OCI-LY3 (cell line): ENCODE results near the gene DHTKD1.

Experiments used
- H2AFZ ChIP-seq: fragments of 200-600, 300-600 bp; shearing (Covaris generic); 2 replicates; pipeline ENCODE4 v1.6.0; 2014; ENCODE audit warnings: antibody characterized with exemption, low read depth, low read length
- H3K27ac ChIP-seq: fragments of 200-600, 300-600 bp; sonication (generic); 2 replicates; pipeline ENCODE4 v1.5.1; 2014; ENCODE audit warnings: mild to moderate bottlenecking, low read length, moderate library complexity, mixed read lengths
- H3K27me3 ChIP-seq: fragments of 200-600, 300-600 bp; sonication (generic); 2 replicates; pipeline ENCODE4 v1.6.1; 2014; ENCODE audit warnings: low read depth, low read length, mixed read lengths
- H3K36me3 ChIP-seq: fragments of 200-600, 300-600 bp; sonication (generic); replicated peaks from 2 replicates; pipeline ENCODE3; 2014; ENCODE audit warnings: low read depth, low read length, mixed read lengths
- H3K4me1 ChIP-seq: fragments of 300-600, 200-600 bp; sonication (generic); 2 replicates; pipeline ENCODE4 v1.6.1; 2014; ENCODE audit warnings: low read length, mixed read lengths
- H3K4me2 ChIP-seq: fragments of 200-600, 300-600 bp; sonication (generic); 2 replicates; pipeline ENCODE4 v1.6.1; 2014; ENCODE audit warnings: low read length, mixed read lengths
- H3K4me3 ChIP-seq: fragments of 300-600, 200-600 bp; sonication (generic); 2 replicates; pipeline ENCODE4 v1.5.1; 2014; ENCODE audit warnings: antibody characterized with exemption, mild to moderate bottlenecking, low read length, moderate library complexity
- H3K79me2 ChIP-seq: fragments of 300-600, 200-600 bp; shearing (Covaris generic); 2 replicates; pipeline ENCODE4 v1.6.1; 2014; ENCODE audit warnings: mild to moderate bottlenecking, low read length, mixed read lengths
- H3K9ac ChIP-seq: fragments of 300-600, 200-600 bp; shearing (Covaris generic); 2 replicates; pipeline ENCODE4 v1.6.0; 2014; ENCODE audit warnings: mild to moderate bottlenecking, low read length, moderate library complexity
- H3K9me3 ChIP-seq: fragments of 200-600, 300-600 bp; shearing (Covaris generic); 2 replicates; pipeline ENCODE4 v1.6.1; 2014; ENCODE audit warnings: low read length, mixed read lengths; ENCODE audit not compliant: insufficient read depth
- H4K20me1 ChIP-seq: fragments of 200-600, 300-600 bp; sonication (generic); 2 replicates; pipeline ENCODE4 v1.6.1; 2016; ENCODE audit warnings: low read length, mixed read lengths; ENCODE audit not compliant: insufficient read depth
- EZH2phosphoT487 ChIP-seq: fragments of 200-600 bp; shearing (Covaris generic); IDR thresholded peaks from 2 replicates; pipeline ENCODE4 v1.6.1; 2018; ENCODE audit warnings: antibody characterized with exemption, mixed run types, low read depth
- TF ChIP-seq, protein P1 (sequence below): fragments of 200-600, 300-600 bp; sonication (generic); IDR thresholded peaks from 2 replicates; pipeline ENCODE4 v1.5.1; 2014; ENCODE audit warnings: antibody characterized with exemption, low read length, low read depth

DHTKD1 gene

DNA sequence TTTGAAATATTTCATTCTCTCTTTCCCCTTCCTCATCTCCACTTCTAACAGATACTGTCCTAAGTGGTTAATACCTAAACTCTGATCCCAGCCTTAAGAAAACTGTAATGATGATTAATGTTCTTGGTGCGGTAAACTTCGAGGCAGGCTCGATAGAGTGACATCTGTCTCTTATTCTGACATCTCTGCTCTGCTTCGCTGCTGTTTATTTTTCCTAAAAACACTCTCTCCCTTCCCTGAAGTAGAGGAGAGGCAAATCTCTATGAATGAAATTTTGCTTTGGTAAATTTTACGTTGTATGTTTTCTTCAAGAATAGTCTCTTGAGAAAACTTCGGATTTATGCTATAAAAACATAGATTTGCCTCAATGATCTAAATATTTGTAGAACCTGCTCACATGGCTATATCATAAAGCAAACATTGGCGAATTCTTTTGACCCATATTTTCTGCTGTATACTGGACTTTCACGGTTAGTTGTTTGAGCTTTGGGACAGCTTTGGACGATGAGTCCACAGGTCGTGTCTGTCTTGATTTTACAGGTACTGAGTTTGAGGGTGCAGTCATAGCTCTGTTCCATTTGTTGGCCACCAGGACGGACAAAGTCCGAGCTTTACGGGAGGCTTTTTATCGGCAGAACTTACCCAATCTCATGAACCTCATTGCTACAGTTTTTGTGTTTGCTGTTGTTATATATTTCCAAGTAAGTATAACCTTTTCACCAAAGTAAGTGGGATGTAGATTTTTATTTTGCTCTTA is 87.8 kb downstream of the DHTKD1 start:
- no peaks in the 10 kb centered on the region for H4K20me1 ChIP-seq
- no peak overlapping the region for H2AFZ ChIP-seq
- peaks cover 6% of the 10 kb centered on the region for H3K36me3 ChIP-seq
- no peak overlapping the region for H3K9ac ChIP-seq
- H3K27me3 ChIP-seq, result no peaks in the 10 kb centered on the region
- H3K27ac ChIP-seq, result no peak overlapping the region
- H3K9me3 ChIP-seq, result no peaks in the 10 kb centered on the region
- no peak overlapping the region for H3K4me2 ChIP-seq
- H3K4me3 ChIP-seq, result no peak overlapping the region
- no peaks in the 10 kb centered on the region for H3K79me2 ChIP-seq
- TF ChIP-seq, protein P1, sequence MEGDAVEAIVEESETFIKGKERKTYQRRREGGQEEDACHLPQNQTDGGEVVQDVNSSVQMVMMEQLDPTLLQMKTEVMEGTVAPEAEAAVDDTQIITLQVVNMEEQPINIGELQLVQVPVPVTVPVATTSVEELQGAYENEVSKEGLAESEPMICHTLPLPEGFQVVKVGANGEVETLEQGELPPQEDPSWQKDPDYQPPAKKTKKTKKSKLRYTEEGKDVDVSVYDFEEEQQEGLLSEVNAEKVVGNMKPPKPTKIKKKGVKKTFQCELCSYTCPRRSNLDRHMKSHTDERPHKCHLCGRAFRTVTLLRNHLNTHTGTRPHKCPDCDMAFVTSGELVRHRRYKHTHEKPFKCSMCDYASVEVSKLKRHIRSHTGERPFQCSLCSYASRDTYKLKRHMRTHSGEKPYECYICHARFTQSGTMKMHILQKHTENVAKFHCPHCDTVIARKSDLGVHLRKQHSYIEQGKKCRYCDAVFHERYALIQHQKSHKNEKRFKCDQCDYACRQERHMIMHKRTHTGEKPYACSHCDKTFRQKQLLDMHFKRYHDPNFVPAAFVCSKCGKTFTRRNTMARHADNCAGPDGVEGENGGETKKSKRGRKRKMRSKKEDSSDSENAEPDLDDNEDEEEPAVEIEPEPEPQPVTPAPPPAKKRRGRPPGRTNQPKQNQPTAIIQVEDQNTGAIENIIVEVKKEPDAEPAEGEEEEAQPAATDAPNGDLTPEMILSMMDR, result no peak
- no peak for TF ChIP-seq EZH2phosphoT487
- H3K4me1 ChIP-seq, result no peaks in the 10 kb centered on the region

DNA sequence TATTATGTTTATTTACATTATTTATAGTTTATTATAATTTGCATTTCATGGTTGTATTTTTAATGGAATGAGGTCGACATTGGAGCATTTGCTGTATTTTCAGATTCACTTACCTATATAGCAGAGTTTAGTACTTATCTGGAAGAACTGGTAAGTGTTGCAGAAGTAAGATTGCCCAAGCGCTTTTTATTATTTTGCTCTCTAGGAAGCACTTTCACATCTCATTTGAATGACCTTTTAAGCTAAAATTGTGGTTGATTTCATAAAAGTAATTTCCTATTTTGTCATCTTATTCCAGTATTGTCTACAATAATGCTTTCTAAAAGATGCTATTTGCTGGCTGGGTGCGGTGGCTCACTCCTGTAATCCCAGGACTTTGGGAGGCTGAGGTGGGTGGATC is 89.4 kb downstream of the DHTKD1 start:
- Histone ChIP-seq H3K4me1 (no peaks in the 10 kb centered on the region), H3K36me3 (peaks cover 12% of the 10 kb centered on the region), H2AFZ (no peak overlapping the region), H3K4me2 (no peak overlapping the region), H3K79me2 (no peaks in the 10 kb centered on the region), H3K4me3 (no peak overlapping the region), H3K9me3 (no peaks in the 10 kb centered on the region), H3K27me3 (no peaks in the 10 kb centered on the region), H4K20me1 (no peaks in the 10 kb centered on the region), H3K9ac (no peak overlapping the region), H3K27ac (no peak overlapping the region)
- no peak for TF ChIP-seq EZH2phosphoT487
- TF ChIP-seq, protein P1, result no peak

DNA sequence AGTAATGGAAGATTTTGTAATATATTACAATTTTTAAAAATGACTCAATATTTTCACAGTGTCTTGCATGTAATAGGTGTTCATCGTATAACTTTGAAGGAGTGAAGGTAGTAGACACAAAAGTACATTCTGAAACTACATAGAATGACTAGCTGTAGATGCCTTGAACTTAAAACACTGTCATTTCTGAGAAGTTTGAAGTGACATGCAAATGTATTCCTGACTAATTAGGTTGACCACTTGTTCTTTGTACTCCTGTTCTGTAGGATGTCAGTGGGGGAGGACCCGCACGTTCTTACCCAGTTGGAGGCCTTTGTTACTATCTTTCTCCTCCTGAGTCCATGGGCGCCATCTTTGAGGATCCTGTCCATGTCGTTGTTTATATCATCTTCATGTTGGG is 91.9 kb downstream of the DHTKD1 start:
- Histone ChIP-seq H3K27ac (no peak overlapping the region), H3K79me2 (no peaks in the 10 kb centered on the region), H2AFZ (no peak overlapping the region), H3K4me3 (no peak overlapping the region), H3K9ac (no peak overlapping the region), H3K4me2 (no peak overlapping the region), H3K36me3 (peaks cover 24% of the 10 kb centered on the region), H4K20me1 (no peaks in the 10 kb centered on the region), H3K4me1 (no peaks in the 10 kb centered on the region), H3K27me3 (no peaks in the 10 kb centered on the region), H3K9me3 (no peaks in the 10 kb centered on the region)
- TF ChIP-seq, protein P1, result no peak
- no peak for TF ChIP-seq EZH2phosphoT487

DNA sequence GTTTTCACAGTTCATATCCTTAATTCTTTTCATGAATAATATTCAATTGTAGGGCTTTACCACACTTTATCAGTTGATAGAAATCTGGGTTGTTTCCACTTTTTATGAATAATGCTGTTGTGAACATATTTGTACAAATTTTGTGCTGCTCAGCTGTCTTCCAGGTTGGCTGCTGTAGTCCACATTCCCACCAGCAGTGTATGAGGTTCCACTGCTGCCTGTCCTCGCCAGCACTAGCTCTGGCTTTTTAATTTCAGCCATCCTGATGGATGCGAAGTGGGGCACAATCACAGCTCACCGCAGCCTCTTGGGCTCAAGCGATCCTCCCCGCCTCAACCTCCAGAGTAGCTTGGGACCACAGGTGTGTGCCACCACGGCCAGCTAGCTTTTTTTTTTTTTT is 94.2 kb downstream of the DHTKD1 start:
- no peaks in the 10 kb centered on the region for H3K4me1 ChIP-seq
- no peaks in the 10 kb centered on the region for H4K20me1 ChIP-seq
- H3K4me3 ChIP-seq, result no peak overlapping the region
- TF ChIP-seq, protein P1, result no peak
- TF ChIP-seq EZH2phosphoT487, result no peak
- no peak overlapping the region for H3K4me2 ChIP-seq
- no peaks in the 10 kb centered on the region for H3K27me3 ChIP-seq
- no peak overlapping the region for H2AFZ ChIP-seq
- no peak overlapping the region for H3K9ac ChIP-seq
- no peaks in the 10 kb centered on the region for H3K79me2 ChIP-seq
- no peaks in the 10 kb centered on the region for H3K9me3 ChIP-seq
- H3K27ac ChIP-seq, result no peak overlapping the region
- peaks cover 25% of the 10 kb centered on the region for H3K36me3 ChIP-seq
